Endodermal cell (in vitro differentiated cells): Measurements from ENCODE around the gene IL20RA. TPM values are rescaled to one million over a fixed set of nuclear protein-coding genes. Genes with fewer than 3 reads are reported as not detected.

ENCODE experiments used
- DNase-seq: peaks from one replicate; pipeline ENCODE4 v3.0.0-alpha.2; 2017
- H3K27ac ChIP-seq: 2 replicates; pipeline ENCODE4 v1.5.1; 2013; ENCODE audit warnings: mild to moderate bottlenecking, low read depth, low read length, moderate library complexity
- H3K27me3 ChIP-seq: 2 replicates; pipeline ENCODE4 v1.6.1; 2013; ENCODE audit warnings: mild to moderate bottlenecking, low read length, moderate library complexity; ENCODE audit not compliant: insufficient read depth, control insufficient read depth, poor library complexity, severe bottlenecking
- H3K36me3 ChIP-seq: 2 replicates; pipeline ENCODE4 v1.7.0; 2013; ENCODE audit warnings: mild to moderate bottlenecking, low read length, moderate library complexity; ENCODE audit not compliant: control insufficient read depth, insufficient read depth
- H3K4me1 ChIP-seq: one replicate; pipeline ENCODE4 v1.7.0; 2013; ENCODE audit warnings: low read length; ENCODE audit not compliant: control insufficient read depth, insufficient read depth
- H3K4me3 ChIP-seq: 2 replicates; pipeline ENCODE4 v1.5.1; 2013; ENCODE audit warnings: mild to moderate bottlenecking, low read length, moderate library complexity
- H3K9ac ChIP-seq: 2 replicates; pipeline ENCODE4 v1.6.1; 2013; ENCODE audit warnings: mild to moderate bottlenecking, low read length, moderate library complexity; ENCODE audit not compliant: poor library complexity, severe bottlenecking; ENCODE audit errors: extremely low read depth
- H3K9me3 ChIP-seq: 2 replicates; pipeline ENCODE4 v1.6.1; 2013; ENCODE audit warnings: mild to moderate bottlenecking, low read length, moderate library complexity; ENCODE audit not compliant: control insufficient read depth
- H3K27ac Mint-ChIP-seq: 2 replicates; pipeline ENCODE4 v1.8.0; 2020; ENCODE audit warnings: mixed read lengths
- H3K27me3 Mint-ChIP-seq: 2 replicates; pipeline ENCODE4 v1.8.0; 2021; ENCODE audit warnings: mild to moderate bottlenecking, mixed read lengths; ENCODE audit not compliant: insufficient read depth
- H3K36me3 Mint-ChIP-seq: 2 replicates; pipeline ENCODE4 v1.8.0; 2020; ENCODE audit warnings: low read depth, mixed read lengths
- H3K4me1 Mint-ChIP-seq: 2 replicates; pipeline ENCODE4 v1.8.0; 2020; ENCODE audit warnings: mixed read lengths
- H3K4me3 Mint-ChIP-seq: 2 replicates; pipeline ENCODE4 v1.8.0; 2020; ENCODE audit warnings: mild to moderate bottlenecking, moderate library complexity, mixed read lengths
- H3K9me3 Mint-ChIP-seq: 2 replicates; pipeline ENCODE4 v1.8.0; 2020; ENCODE audit warnings: mild to moderate bottlenecking, mixed read lengths
- CTCF ChIP-seq: fragments of 200-600 bp; sonication (generic); conservative IDR thresholded peaks from 2 replicates; pipeline ENCODE4 v1.5.0; 2021; ENCODE audit warnings: antibody characterized with exemption, mild to moderate bottlenecking
- WGBS, 2 experiments: methylation state at CpG; one replicate each; pipeline versions ENCODE4 v1.1.5 to v1.1.7; 2013; ENCODE audit warnings: missing lambda C conversion rate in 2 of 2, mixed read lengths in 1 of 2; ENCODE audit not compliant: insufficient coverage in 1 of 2, insufficient read length in 1 of 2; 5-methylcytosine and 5-hydroxymethylcytosine counted together
- total RNA-seq, 2 donors: library from RNA; stranded (reverse); fragmentation: NEBNext Ultra II Directional in 1 of 2; extraction: Animal tissue kit (Norgen Biotek cat#: 25700) in 1 of 2; gene quantifications; 2 replicates in 1 of 2; 3 replicates in 1 of 2; pipeline ENCODE4 v1.2.1, GENCODE V29; 2021

Gene IL20RA
- total RNA-seq, 2 donors from 2014 or later, result 0.13 to 0.57 TPM

GRCh38 chr6:136964398-136964797, 80.4 kb downstream of the IL20RA start:
- no peak overlapping the region for H3K4me3 ChIP-seq
- Mint-ChIP-seq H3K27me3 (peaks cover 3% of the 10 kb centered on the region), H3K4me3 (no peak overlapping the region), H3K27ac (no peak overlapping the region), H3K36me3 (no peaks in the 10 kb centered on the region), H3K4me1 (peaks cover 37% of the 10 kb centered on the region), H3K9me3 (no peaks in the 10 kb centered on the region)
- TF ChIP-seq CTCF, result no peak
- 85 to 94% methylated on average over 2 of the region's 2 CpGs for WGBS, 2 experiments
- no peak for DNase-seq
- no peak overlapping the region for H3K9ac ChIP-seq
- H3K9me3 ChIP-seq, result no peaks in the 10 kb centered on the region
- no peaks in the 10 kb centered on the region for H3K4me1 ChIP-seq
- H3K27me3 ChIP-seq, result no peaks in the 10 kb centered on the region
- H3K36me3 ChIP-seq, result no peaks in the 10 kb centered on the region
- H3K27ac ChIP-seq, result no peak overlapping the region

- H3K9me3 Mint-ChIP-seq, result no peaks in the 10 kb centered on the region
- 85% methylated on average over 2 of the region's 2 CpGs; no CpG with 5 or more reads in 1 of the 2 experiments for WGBS, 2 experiments
- Histone ChIP-seq H3K27ac (no peak overlapping the region), H3K27me3 (no peaks in the 10 kb centered on the region), H3K4me1 (no peaks in the 10 kb centered on the region), H3K36me3 (no peaks in the 10 kb centered on the region), H3K4me3 (no peak overlapping the region), H3K9ac (no peak overlapping the region), H3K9me3 (no peaks in the 10 kb centered on the region)
- H3K36me3 Mint-ChIP-seq, result no peaks in the 10 kb centered on the region
- no peak for DNase-seq
- no peak for TF ChIP-seq CTCF
- peaks cover 2% of the 10 kb centered on the region for H3K27me3 Mint-ChIP-seq
- no peak overlapping the region for H3K4me3 Mint-ChIP-seq
- no peak overlapping the region for H3K27ac Mint-ChIP-seq
- peaks cover 46% of the 10 kb centered on the region for H3K4me1 Mint-ChIP-seq
These were observed 81.5 kb downstream of the IL20RA start for GRCh38 chr6:136963259-136963658.

GRCh38 chr6:136962661-136963060, 82.1 kb downstream of the IL20RA start:
- Histone ChIP-seq H3K4me1 (no peaks in the 10 kb centered on the region), H3K9me3 (no peaks in the 10 kb centered on the region), H3K9ac (no peak overlapping the region), H3K27me3 (no peaks in the 10 kb centered on the region), H3K4me3 (no peak overlapping the region), H3K27ac (peak overlapping the region; percentile 27), H3K36me3 (no peaks in the 10 kb centered on the region)
- H3K27ac Mint-ChIP-seq, result peak overlapping the region; percentile 11
- peaks cover 2% of the 10 kb centered on the region for H3K27me3 Mint-ChIP-seq
- H3K4me1 Mint-ChIP-seq, result peaks cover 50% of the 10 kb centered on the region
- H3K9me3 Mint-ChIP-seq, result no peaks in the 10 kb centered on the region
- no peak overlapping the region for H3K4me3 Mint-ChIP-seq
- no peaks in the 10 kb centered on the region for H3K36me3 Mint-ChIP-seq
- TF ChIP-seq CTCF, result no peak
- WGBS, 2 experiments, result 55 to 100% methylated on average over 1 to 4 of the region's 4 CpGs
- DNase-seq, result no peak
